Parathyroid adenoma (tissue), 2 donors: ENCODE data around the gene FRMPD1.

Source experiments
- H2AFZ ChIP-seq: fragments of 300-600 bp; sonication (generic); one replicate; pipeline ENCODE4 v1.7.0; 2017; ENCODE audit warnings: antibody characterized with exemption, mild to moderate bottlenecking
- H3K27ac ChIP-seq: fragments of 300-600 bp; sonication (generic); one replicate; pipeline ENCODE4 v1.7.0; 2017
- H3K27me3 ChIP-seq: fragments of 300-600 bp; sonication (generic); one replicate; pipeline ENCODE4 v1.7.0; 2017; ENCODE audit warnings: low read length; ENCODE audit not compliant: control insufficient read depth, insufficient read depth
- H3K36me3 ChIP-seq: fragments of 300-600 bp; sonication (generic); one replicate; pipeline ENCODE4 v1.7.0; 2017; ENCODE audit warnings: low read length; ENCODE audit not compliant: control insufficient read depth, insufficient read depth
- H3K4me1 ChIP-seq: fragments of 300-600 bp; sonication (generic); one replicate; pipeline ENCODE4 v1.7.0; 2017; ENCODE audit warnings: control low read depth
- H3K4me2 ChIP-seq: fragments of 300-600 bp; sonication (generic); one replicate; pipeline ENCODE4 v1.7.0; 2017; ENCODE audit warnings: low read length
- H3K4me3 ChIP-seq: fragments of 300-600 bp; sonication (generic); one replicate; pipeline ENCODE4 v1.7.0; 2017; ENCODE audit warnings: low read depth, low read length
- H3K79me2 ChIP-seq: fragments of 300-600 bp; sonication (generic); one replicate; pipeline ENCODE4 v1.7.0; 2017; ENCODE audit warnings: control low read depth
- H3K9ac ChIP-seq: fragments of 300-600 bp; sonication (generic); one replicate; pipeline ENCODE4 v1.7.0; 2017; ENCODE audit warnings: mild to moderate bottlenecking
- H3K9me3 ChIP-seq: fragments of 300-600 bp; sonication (generic); one replicate; pipeline ENCODE4 v1.7.0; 2017; ENCODE audit warnings: low read length; ENCODE audit not compliant: control insufficient read depth
- CTCF ChIP-seq: fragments of 300-600 bp; sonication (generic); IDR thresholded peaks from one replicate; pipeline ENCODE4 v1.7.0; 2017; ENCODE audit warnings: antibody characterized with exemption, mild to moderate bottlenecking
- donor health status: primary hyperparathyroidism.

The FRMPD1 gene

DNA sequence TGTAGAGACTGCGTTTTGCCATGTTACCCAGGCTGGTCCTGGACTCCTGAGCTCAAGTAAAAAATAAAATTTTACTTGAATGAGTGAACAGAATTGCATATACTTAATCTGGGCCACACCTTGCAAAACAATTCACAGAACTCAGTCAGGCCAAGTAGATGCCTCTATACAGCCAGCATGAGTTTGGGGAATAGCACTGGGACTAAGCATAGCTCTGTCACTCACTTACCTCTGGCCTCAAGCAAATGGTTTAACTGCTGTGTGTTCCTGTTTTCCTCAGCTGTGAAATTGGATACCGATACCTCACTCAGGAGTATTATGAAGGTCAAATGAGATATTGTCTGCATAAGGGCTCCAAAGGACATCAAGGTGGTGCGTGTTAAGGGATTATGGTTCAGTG, 10.9 kb upstream of the FRMPD1 start:
- TF ChIP-seq CTCF, result no peak
- no peak overlapping the region for H3K4me3 ChIP-seq
- no peaks in the 10 kb centered on the region for H3K79me2 ChIP-seq
- H3K4me2 ChIP-seq, result peak overlapping the region; percentile 19
- no peaks in the 10 kb centered on the region for H3K27me3 ChIP-seq
- no peak overlapping the region for H3K9ac ChIP-seq
- H3K36me3 ChIP-seq, result no peaks in the 10 kb centered on the region
- peak overlapping the region; percentile 24 for H3K27ac ChIP-seq
- peaks cover 12% of the 10 kb centered on the region for H3K4me1 ChIP-seq
- no peaks in the 10 kb centered on the region for H3K9me3 ChIP-seq
- no peak overlapping the region for H2AFZ ChIP-seq

GRCh38 chr9:37640246-37640645, 10.5 kb upstream of the FRMPD1 start:
- H3K36me3 ChIP-seq, result no peaks in the 10 kb centered on the region
- no peaks in the 10 kb centered on the region for H3K9me3 ChIP-seq
- no peaks in the 10 kb centered on the region for H3K27me3 ChIP-seq
- peak overlapping the region; percentile 24 for H3K27ac ChIP-seq
- no peak overlapping the region for H3K9ac ChIP-seq
- TF ChIP-seq CTCF, result no peak
- peaks cover 12% of the 10 kb centered on the region for H3K4me1 ChIP-seq
- H3K4me2 ChIP-seq, result peak overlapping the region; percentile 19
- no peaks in the 10 kb centered on the region for H3K79me2 ChIP-seq
- peak overlapping the region; percentile 28 for H2AFZ ChIP-seq
- no peak overlapping the region for H3K4me3 ChIP-seq

DNA sequence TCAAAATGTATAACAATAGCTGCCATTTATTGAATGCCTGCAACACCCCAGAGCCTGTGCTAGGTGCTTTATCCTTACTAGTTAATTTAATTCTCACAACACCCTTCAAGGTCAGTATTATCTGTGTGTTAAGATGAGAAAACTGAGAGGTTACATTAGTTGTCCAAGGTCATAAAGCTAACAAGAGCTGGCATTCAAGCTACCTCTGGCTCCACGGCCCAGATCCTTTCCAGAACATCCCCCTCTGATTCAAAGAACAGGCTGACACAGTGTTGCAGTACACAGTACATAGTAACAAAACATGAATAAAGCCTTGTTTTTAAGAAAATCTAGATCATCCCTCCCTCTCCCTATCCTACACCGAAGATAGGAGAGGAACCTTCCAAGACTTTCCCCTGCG, 9.4 kb upstream of the FRMPD1 start:
- no peak overlapping the region for H2AFZ ChIP-seq
- TF ChIP-seq CTCF, result no peak

DNA sequence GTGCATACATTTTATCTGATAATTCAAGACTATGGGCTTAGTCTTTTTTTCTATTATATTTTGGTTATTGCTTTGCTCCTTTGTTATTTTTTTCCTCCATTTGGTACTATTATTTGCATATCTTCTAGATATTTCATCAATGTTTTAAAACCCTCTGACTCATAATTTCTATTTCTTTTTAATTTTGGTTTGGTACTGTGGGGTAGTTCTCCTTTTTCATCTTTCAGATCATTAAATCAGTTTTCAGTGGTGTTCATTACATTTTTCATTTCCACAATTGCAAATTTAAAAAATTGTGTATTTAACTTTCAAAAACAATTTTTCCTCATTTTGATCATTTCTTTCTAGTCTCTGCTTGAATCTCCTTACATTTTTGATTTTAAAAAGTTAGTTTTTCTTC, 7.5 kb upstream of the FRMPD1 start:
- no peak overlapping the region for H2AFZ ChIP-seq
- H3K27ac ChIP-seq, result no peak overlapping the region
- H3K9me3 ChIP-seq, result no peaks in the 10 kb centered on the region
- TF ChIP-seq CTCF, result no peak
- H3K27me3 ChIP-seq, result no peaks in the 10 kb centered on the region
- H3K79me2 ChIP-seq, result no peaks in the 10 kb centered on the region
- no peak overlapping the region for H3K4me3 ChIP-seq
- H3K36me3 ChIP-seq, result no peaks in the 10 kb centered on the region
- H3K4me2 ChIP-seq, result no peak overlapping the region
- H3K4me1 ChIP-seq, result peaks cover 12% of the 10 kb centered on the region
- no peak overlapping the region for H3K9ac ChIP-seq

More for the DNA sequence above, 9.4 kb upstream of the FRMPD1 start:
- Histone ChIP-seq H3K27ac (no peak overlapping the region), H3K27me3 (no peaks in the 10 kb centered on the region), H3K79me2 (no peaks in the 10 kb centered on the region), H3K4me2 (no peak overlapping the region), H3K9me3 (no peaks in the 10 kb centered on the region), H3K4me1 (peaks cover 12% of the 10 kb centered on the region), H3K9ac (no peak overlapping the region), H3K36me3 (no peaks in the 10 kb centered on the region), H3K4me3 (no peak overlapping the region)

- H3K79me2 ChIP-seq, result no peaks in the 10 kb centered on the region
- no peak overlapping the region for H3K4me2 ChIP-seq
- H3K36me3 ChIP-seq, result no peaks in the 10 kb centered on the region
- no peaks in the 10 kb centered on the region for H3K27me3 ChIP-seq
- H3K4me1 ChIP-seq, result no peaks in the 10 kb centered on the region
- H3K9ac ChIP-seq, result no peak overlapping the region
- H2AFZ ChIP-seq, result no peak overlapping the region
- TF ChIP-seq CTCF, result no peak
- no peak overlapping the region for H3K4me3 ChIP-seq
- no peaks in the 10 kb centered on the region for H3K9me3 ChIP-seq
- H3K27ac ChIP-seq, result no peak overlapping the region
These were observed 4.7 kb upstream of the FRMPD1 start for GRCh38 chr9:37645903-37646506.
